Mesenchymal stem cell (in vitro differentiated cells and primary cell): ENCODE data around the gene CRLF2.
A peak's percentile ranks its signal among the peaks of the same experiment; 100 is the strongest.

Source experiments
- DNase-seq: peaks from one replicate; pipeline ENCODE4 v3.0.0-alpha.2; 2013
- H2AFZ ChIP-seq: one replicate; pipeline ENCODE4 v1.6.1; 2013; ENCODE audit warnings: low read depth, mild to moderate bottlenecking, control low read depth, inconsistent platforms, low read length, moderate library complexity
- H2AK5ac ChIP-seq: 2 replicates; pipeline ENCODE4 v1.6.1; 2013; ENCODE audit warnings: low read length, moderate library complexity, mild to moderate bottlenecking, inconsistent platforms; ENCODE audit not compliant: severe bottlenecking
- H2BK120ac ChIP-seq: one replicate; pipeline ENCODE4 v1.6.1; 2013; ENCODE audit warnings: low read depth, mild to moderate bottlenecking, inconsistent platforms, low read length, moderate library complexity
- H2BK12ac ChIP-seq, 2 experiments: one replicate each; pipeline ENCODE4 v1.6.1; 2013; ENCODE audit warnings: inconsistent platforms in 2 of 2, low read length in 2 of 2, mild to moderate bottlenecking in 2 of 2, moderate library complexity in 2 of 2, control low read depth in 1 of 2
- H2BK15ac ChIP-seq: one replicate; pipeline ENCODE4 v1.6.1; 2013; ENCODE audit warnings: mild to moderate bottlenecking, low read depth, inconsistent platforms; ENCODE audit not compliant: poor library complexity, severe bottlenecking
- H2BK5ac ChIP-seq: 2 replicates; pipeline ENCODE4 v1.6.1; 2013; ENCODE audit warnings: low read depth, mild to moderate bottlenecking, low read length, control low read depth, inconsistent platforms; ENCODE audit not compliant: poor library complexity, severe bottlenecking
- H3K14ac ChIP-seq, 2 experiments: one replicate each; pipeline ENCODE4 v1.6.1; 2013; ENCODE audit warnings: inconsistent platforms in 2 of 2, low read length in 2 of 2, control low read depth in 1 of 2, mild to moderate bottlenecking in 1 of 2, moderate library complexity in 1 of 2
- H3K18ac ChIP-seq, 2 experiments: one replicate each; pipeline ENCODE4 v1.6.1; 2013; ENCODE audit warnings: inconsistent platforms in 2 of 2, low read length in 2 of 2, control low read depth in 1 of 2, low read depth in 1 of 2, mild to moderate bottlenecking in 1 of 2
- H3K23ac ChIP-seq, 2 experiments: one replicate each; pipeline ENCODE4 v1.6.1; 2013; ENCODE audit warnings: inconsistent platforms in 2 of 2, low read length in 2 of 2, mild to moderate bottlenecking in 2 of 2, moderate library complexity in 2 of 2, control low read depth in 1 of 2
- H3K27ac ChIP-seq: 2 replicates; pipeline ENCODE4 v1.5.1; 2013; ENCODE audit warnings: mild to moderate bottlenecking, moderate library complexity, low read length, control low read depth, inconsistent platforms; ENCODE audit not compliant: poor library complexity, severe bottlenecking
- H3K27me3 ChIP-seq, 2 experiments: 2 replicates each; pipeline versions ENCODE4 v1.6.1 to v1.7.0; 2013; ENCODE audit warnings: low read length in 2 of 2, mild to moderate bottlenecking in 2 of 2, moderate library complexity in 2 of 2, control low read depth in 1 of 2, inconsistent platforms in 1 of 2; ENCODE audit not compliant: control insufficient read depth in 1 of 2, insufficient read depth in 1 of 2
- H3K36me3 ChIP-seq, 2 experiments: 2 replicates each; pipeline versions ENCODE4 v1.6.1 to v1.7.0; 2013; ENCODE audit warnings: low read length in 2 of 2, control low read depth in 1 of 2, inconsistent platforms in 1 of 2, low read depth in 1 of 2, mild to moderate bottlenecking in 1 of 2; ENCODE audit not compliant: insufficient read depth in 2 of 2, control insufficient read depth in 1 of 2
- H3K4ac ChIP-seq, 2 experiments: one replicate each; pipeline ENCODE4 v1.6.1; 2013; ENCODE audit warnings: inconsistent platforms in 2 of 2, low read length in 2 of 2, mild to moderate bottlenecking in 2 of 2, moderate library complexity in 2 of 2, control low read depth in 1 of 2, low read depth in 1 of 2
- H3K4me1 ChIP-seq: 2 replicates; pipeline ENCODE4 v1.6.1; 2013; ENCODE audit warnings: low read depth, low read length, control low read depth; ENCODE audit not compliant: control insufficient read depth, insufficient read depth
- H3K4me2 ChIP-seq: 2 replicates; pipeline ENCODE4 v1.6.1; 2013; ENCODE audit warnings: low read length, mild to moderate bottlenecking, inconsistent platforms; ENCODE audit not compliant: poor library complexity, severe bottlenecking
- H3K4me3 ChIP-seq, 2 experiments: 2 replicates each; pipeline versions ENCODE4 v1.5.1 to v1.7.0; 2013; ENCODE audit warnings: low read length in 2 of 2, mild to moderate bottlenecking in 2 of 2, control low read depth in 1 of 2, low read depth in 1 of 2; ENCODE audit not compliant: insufficient read depth in 1 of 2
- H3K79me1 ChIP-seq: replicated peaks from 2 replicates; pipeline ENCODE4 v1.6.1; 2013; ENCODE audit warnings: mild to moderate bottlenecking, control low read depth, low read length, inconsistent platforms; ENCODE audit not compliant: poor library complexity, severe bottlenecking
- H3K9ac ChIP-seq: 2 replicates; pipeline ENCODE4 v1.7.0; 2013; ENCODE audit warnings: mild to moderate bottlenecking, low read length, moderate library complexity
- H3K9me3 ChIP-seq: 2 replicates; pipeline ENCODE4 v1.7.0; 2013; ENCODE audit warnings: mild to moderate bottlenecking, low read length; ENCODE audit not compliant: control insufficient read depth
- H4K8ac ChIP-seq: one replicate; pipeline ENCODE4 v1.6.1; 2013; ENCODE audit warnings: inconsistent platforms, mild to moderate bottlenecking, low read length, moderate library complexity
- H4K91ac ChIP-seq: one replicate; pipeline ENCODE4 v1.6.1; 2013; ENCODE audit warnings: mild to moderate bottlenecking, low read length, inconsistent platforms
- WGBS: methylation state at CpG from one replicate; pipeline ENCODE4 v1.1.7; 2013; ENCODE audit warnings: mixed read lengths; 5-methylcytosine and 5-hydroxymethylcytosine counted together

Gene CRLF2

GRCh38 chrX:1169189-1169588 lies 43.3 kb downstream of the CRLF2 start:
- 84% methylated on average over 7 of the region's 7 CpGs for WGBS
- Histone ChIP-seq H3K9me3 (no peaks in the 10 kb centered on the region), H2BK120ac (no peak overlapping the region), H3K14ac (no peak overlapping the region), H3K9ac (no peak overlapping the region), H3K4ac (no peak overlapping the region), H3K23ac (no peak overlapping the region), H3K27me3 (peaks cover 0 to 7% of the 10 kb centered on the region in 2 experiments), H2AK5ac (no peak overlapping the region), H3K4me3 (no peak overlapping the region), H4K8ac (no peak overlapping the region), H2AFZ (no peak overlapping the region), H2BK12ac (no peak overlapping the region), H2BK5ac (no peak overlapping the region), H4K91ac (no peak overlapping the region), H3K18ac (no peak overlapping the region), H2BK15ac (no peak overlapping the region), H3K79me1 (no peaks in the 10 kb centered on the region), H3K27ac (no peak overlapping the region), H3K4me2 (no peak overlapping the region), H3K4me1 (no peaks in the 10 kb centered on the region), H3K36me3 (no peaks in the 10 kb centered on the region)
- no peak for DNase-seq

GRCh38 chrX:1167918-1168481 lies 44.4 kb downstream of the CRLF2 start:
- H2BK120ac ChIP-seq: no peak overlapping the region
- H3K27ac ChIP-seq: no peak overlapping the region
- no peak overlapping the region for H3K18ac ChIP-seq
- H3K4ac ChIP-seq: no peak overlapping the region
- H3K9me3 ChIP-seq: no peaks in the 10 kb centered on the region
- H2BK5ac ChIP-seq: no peak overlapping the region
- H4K91ac ChIP-seq: no peak overlapping the region
- no peak overlapping the region for H2AK5ac ChIP-seq
- H3K9ac ChIP-seq: no peak overlapping the region
- H3K14ac ChIP-seq: no peak overlapping the region
- H4K8ac ChIP-seq: no peak overlapping the region
- H3K23ac ChIP-seq: no peak overlapping the region
- H2BK12ac ChIP-seq: no peak overlapping the region
- no peaks in the 10 kb centered on the region for H3K36me3 ChIP-seq
- no peaks in the 10 kb centered on the region for H3K79me1 ChIP-seq
- peaks cover 0 to 7% of the 10 kb centered on the region in 2 experiments for H3K27me3 ChIP-seq
- no peak overlapping the region for H3K4me2 ChIP-seq
- no peak overlapping the region for H3K4me3 ChIP-seq
- H2BK15ac ChIP-seq: no peak overlapping the region
- WGBS: 92% methylated on average over 2 of the region's 3 CpGs
- no peaks in the 10 kb centered on the region for H3K4me1 ChIP-seq
- no peak for DNase-seq
- H2AFZ ChIP-seq: no peak overlapping the region

GRCh38 chrX:1167466-1167865 lies 45.0 kb downstream of the CRLF2 start:
- Histone ChIP-seq H3K4ac (no peak overlapping the region), H3K79me1 (no peaks in the 10 kb centered on the region), H3K4me2 (no peak overlapping the region), H2BK5ac (no peak overlapping the region), H3K18ac (no peak overlapping the region), H3K36me3 (no peaks in the 10 kb centered on the region), H3K23ac (no peak overlapping the region), H3K27me3 (peaks cover 0 to 7% of the 10 kb centered on the region in 2 experiments), H3K4me1 (no peaks in the 10 kb centered on the region), H3K9ac (no peak overlapping the region), H4K91ac (no peak overlapping the region), H2BK120ac (no peak overlapping the region), H4K8ac (no peak overlapping the region), H3K9me3 (no peaks in the 10 kb centered on the region), H3K27ac (no peak overlapping the region), H2BK15ac (no peak overlapping the region), H3K4me3 (no peak overlapping the region), H2AFZ (no peak overlapping the region), H2AK5ac (no peak overlapping the region), H2BK12ac (no peak overlapping the region), H3K14ac (no peak overlapping the region)
- WGBS: 43% methylated on average over 2 of the region's 4 CpGs
- no peak for DNase-seq

GRCh38 chrX:1165535-1166196 lies 46.8 kb downstream of the CRLF2 start:
- Histone ChIP-seq H3K9ac (no peak overlapping the region), H3K27me3 (peaks cover 0 to 4% of the 10 kb centered on the region in 2 experiments), H3K4me1 (no peaks in the 10 kb centered on the region), H3K4me2 (no peak overlapping the region), H4K91ac (no peak overlapping the region), H3K4ac (no peak overlapping the region), H3K18ac (no peak overlapping the region), H3K9me3 (no peaks in the 10 kb centered on the region), H2AK5ac (no peak overlapping the region), H3K27ac (no peak overlapping the region), H3K4me3 (no peak overlapping the region), H3K23ac (no peak overlapping the region), H2BK15ac (no peak overlapping the region), H3K79me1 (no peaks in the 10 kb centered on the region), H4K8ac (no peak overlapping the region), H2AFZ (no peak overlapping the region), H3K36me3 (no peaks in the 10 kb centered on the region), H2BK120ac (no peak overlapping the region), H3K14ac (no peak overlapping the region), H2BK12ac (no peak overlapping the region), H2BK5ac (no peak overlapping the region)
- peak; percentile 50 for DNase-seq
- 4% methylated on average over 11 of the region's 12 CpGs for WGBS
